GM23338 (cell line): ENCODE results near the gene CDH12.

ENCODE experiments used
- CREB1 ChIP-seq: fragments of 250-450 bp; sonication (Bioruptor Pico); IDR thresholded peaks from 2 replicates; pipeline ENCODE4 v1.5.0; 2020; ENCODE audit warnings: low read depth, mild to moderate bottlenecking, moderate library complexity
- EZH2phosphoT487 ChIP-seq: fragments of 200-600 bp; sonication (generic); IDR thresholded peaks from one replicate; pipeline ENCODE4 v1.8.1; 2018; ENCODE audit warnings: antibody characterized with exemption; ENCODE audit not compliant: unreplicated experiment
- POLR2AphosphoS5 ChIP-seq: IDR thresholded peaks from 2 replicates; pipeline ENCODE4 v1.6.1; 2016; ENCODE audit warnings: antibody characterized with exemption, low read depth
- TF ChIP-seq, protein P1 (sequence below): IDR thresholded peaks from one replicate; pipeline ENCODE4 v1.6.1; 2018; ENCODE audit warnings: antibody characterized with exemption; ENCODE audit not compliant: unreplicated experiment
- TF ChIP-seq, protein P2 (sequence below), 2 experiments: fragments of 200-600 bp in 1 of 2; sonication (generic) in 1 of 2; conservative IDR thresholded peaks; 2 replicates each; pipeline versions ENCODE4 v1.5.1 to v1.6.1; 2016 to 2017; ENCODE audit warnings: antibody characterized with exemption in 2 of 2, low read depth in 2 of 2, mild to moderate bottlenecking in 2 of 2, moderate library complexity in 1 of 2

DNA sequence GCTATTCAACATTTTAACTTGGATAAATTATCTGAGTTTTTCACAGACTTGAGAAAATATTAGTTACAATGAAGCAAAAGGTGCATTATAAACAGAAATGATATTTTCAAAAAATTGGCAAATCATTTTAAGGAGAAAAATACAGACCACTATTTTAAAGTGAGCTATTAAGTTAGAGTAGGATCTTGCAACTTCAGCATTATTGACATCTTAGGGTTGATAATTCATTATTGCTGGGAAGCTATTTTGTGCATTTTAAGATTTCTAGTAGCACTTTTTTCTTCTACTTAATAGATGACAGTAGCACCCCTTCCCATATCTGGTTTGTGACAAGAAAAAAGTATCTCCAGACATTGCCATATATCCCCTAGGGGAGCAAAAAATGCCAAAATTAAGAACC is 774.1 kb downstream of the CDH12 start:
- TF ChIP-seq, protein P1, sequence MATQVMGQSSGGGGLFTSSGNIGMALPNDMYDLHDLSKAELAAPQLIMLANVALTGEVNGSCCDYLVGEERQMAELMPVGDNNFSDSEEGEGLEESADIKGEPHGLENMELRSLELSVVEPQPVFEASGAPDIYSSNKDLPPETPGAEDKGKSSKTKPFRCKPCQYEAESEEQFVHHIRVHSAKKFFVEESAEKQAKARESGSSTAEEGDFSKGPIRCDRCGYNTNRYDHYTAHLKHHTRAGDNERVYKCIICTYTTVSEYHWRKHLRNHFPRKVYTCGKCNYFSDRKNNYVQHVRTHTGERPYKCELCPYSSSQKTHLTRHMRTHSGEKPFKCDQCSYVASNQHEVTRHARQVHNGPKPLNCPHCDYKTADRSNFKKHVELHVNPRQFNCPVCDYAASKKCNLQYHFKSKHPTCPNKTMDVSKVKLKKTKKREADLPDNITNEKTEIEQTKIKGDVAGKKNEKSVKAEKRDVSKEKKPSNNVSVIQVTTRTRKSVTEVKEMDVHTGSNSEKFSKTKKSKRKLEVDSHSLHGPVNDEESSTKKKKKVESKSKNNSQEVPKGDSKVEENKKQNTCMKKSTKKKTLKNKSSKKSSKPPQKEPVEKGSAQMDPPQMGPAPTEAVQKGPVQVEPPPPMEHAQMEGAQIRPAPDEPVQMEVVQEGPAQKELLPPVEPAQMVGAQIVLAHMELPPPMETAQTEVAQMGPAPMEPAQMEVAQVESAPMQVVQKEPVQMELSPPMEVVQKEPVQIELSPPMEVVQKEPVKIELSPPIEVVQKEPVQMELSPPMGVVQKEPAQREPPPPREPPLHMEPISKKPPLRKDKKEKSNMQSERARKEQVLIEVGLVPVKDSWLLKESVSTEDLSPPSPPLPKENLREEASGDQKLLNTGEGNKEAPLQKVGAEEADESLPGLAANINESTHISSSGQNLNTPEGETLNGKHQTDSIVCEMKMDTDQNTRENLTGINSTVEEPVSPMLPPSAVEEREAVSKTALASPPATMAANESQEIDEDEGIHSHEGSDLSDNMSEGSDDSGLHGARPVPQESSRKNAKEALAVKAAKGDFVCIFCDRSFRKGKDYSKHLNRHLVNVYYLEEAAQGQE, result no peak
- TF ChIP-seq, protein P2, sequence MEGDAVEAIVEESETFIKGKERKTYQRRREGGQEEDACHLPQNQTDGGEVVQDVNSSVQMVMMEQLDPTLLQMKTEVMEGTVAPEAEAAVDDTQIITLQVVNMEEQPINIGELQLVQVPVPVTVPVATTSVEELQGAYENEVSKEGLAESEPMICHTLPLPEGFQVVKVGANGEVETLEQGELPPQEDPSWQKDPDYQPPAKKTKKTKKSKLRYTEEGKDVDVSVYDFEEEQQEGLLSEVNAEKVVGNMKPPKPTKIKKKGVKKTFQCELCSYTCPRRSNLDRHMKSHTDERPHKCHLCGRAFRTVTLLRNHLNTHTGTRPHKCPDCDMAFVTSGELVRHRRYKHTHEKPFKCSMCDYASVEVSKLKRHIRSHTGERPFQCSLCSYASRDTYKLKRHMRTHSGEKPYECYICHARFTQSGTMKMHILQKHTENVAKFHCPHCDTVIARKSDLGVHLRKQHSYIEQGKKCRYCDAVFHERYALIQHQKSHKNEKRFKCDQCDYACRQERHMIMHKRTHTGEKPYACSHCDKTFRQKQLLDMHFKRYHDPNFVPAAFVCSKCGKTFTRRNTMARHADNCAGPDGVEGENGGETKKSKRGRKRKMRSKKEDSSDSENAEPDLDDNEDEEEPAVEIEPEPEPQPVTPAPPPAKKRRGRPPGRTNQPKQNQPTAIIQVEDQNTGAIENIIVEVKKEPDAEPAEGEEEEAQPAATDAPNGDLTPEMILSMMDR (conservative IDR thresholded peaks at IDR 0.05; ENCODE audit: low read depth in 2 of 2), result no peak
- TF ChIP-seq CREB1 (no peak), EZH2phosphoT487 (no peak), POLR2AphosphoS5 (no peak)
